Neural progenitor cell (in vitro differentiated cells): ENCODE data around the gene PRIM2. TPM values are rescaled to one million over a fixed set of nuclear protein-coding genes. Genes with fewer than 3 reads are reported as not detected.
"Not testable (repeated sequence)": the region's sequence is repeated elsewhere in the genome, so short reads cannot be mapped to it uniquely, and the experiment has no call there.

ENCODE experiments used
- DNase-seq: peaks from one replicate; pipeline ENCODE4 v3.0.0-alpha.2; 2016; ENCODE audit warnings: low spot score
- H2AFZ ChIP-seq: fragments of 200-600 bp; sonication (generic); replicated peaks from 2 replicates; pipeline ENCODE4 v1.6.1; 2016; ENCODE audit warnings: antibody characterized with exemption
- H3F3A ChIP-seq: fragments of 200-600 bp; sonication (generic); 2 replicates; pipeline ENCODE4 v1.6.1; 2016; ENCODE audit warnings: antibody characterized with exemption, low read depth
- H3K27ac ChIP-seq: fragments of 200-600 bp; sonication (generic); 2 replicates; pipeline ENCODE4 v1.5.1; 2016; ENCODE audit warnings: mild to moderate bottlenecking
- H3K27me3 ChIP-seq: fragments of 200-600 bp; sonication (generic); 2 replicates; pipeline ENCODE4 v1.6.1; 2016; ENCODE audit warnings: mild to moderate bottlenecking, moderate library complexity
- H3K36me3 ChIP-seq: fragments of 200-600 bp; sonication (generic); 2 replicates; pipeline ENCODE4 v1.5.1; 2016
- H3K4me1 ChIP-seq: fragments of 200-600 bp; sonication (generic); 2 replicates; pipeline ENCODE4 v1.6.1; 2016; ENCODE audit warnings: mixed run types
- H3K4me2 ChIP-seq: fragments of 200-600 bp; sonication (generic); 2 replicates; pipeline ENCODE4 v1.6.1; 2016
- H3K4me3 ChIP-seq: fragments of 200-600 bp; sonication (generic); 2 replicates; pipeline ENCODE4 v1.5.1; 2016
- H3K79me2 ChIP-seq: fragments of 200-600 bp; sonication (generic); 2 replicates; pipeline ENCODE4 v1.6.1; 2016; ENCODE audit warnings: low read depth
- H3K9ac ChIP-seq: fragments of 200-600 bp; sonication (generic); 2 replicates; pipeline ENCODE4 v1.6.1; 2016
- H3K9me3 ChIP-seq: fragments of 200-600 bp; sonication (generic); 2 replicates; pipeline ENCODE4 v1.5.1; 2016; ENCODE audit warnings: low read depth
- H4K20me1 ChIP-seq: fragments of 200-600 bp; sonication (generic); 2 replicates; pipeline ENCODE4 v1.6.1; 2016; ENCODE audit warnings: low read depth
- H3K27ac Mint-ChIP-seq: 3 replicates; pipeline ENCODE4 v1.8.0; 2021; ENCODE audit warnings: mixed read lengths
- H3K27me3 Mint-ChIP-seq: 2 replicates; pipeline ENCODE4 v1.8.0; 2022; ENCODE audit warnings: low read depth, mild to moderate bottlenecking, inconsistent platforms, moderate library complexity, mixed read lengths; ENCODE audit not compliant: insufficient read depth
- H3K36me3 Mint-ChIP-seq: 3 replicates; pipeline ENCODE4 v1.8.0; 2021; ENCODE audit warnings: mixed read lengths
- H3K4me1 Mint-ChIP-seq: 3 replicates; pipeline ENCODE4 v1.8.0; 2021; ENCODE audit warnings: mixed read lengths
- H3K4me3 Mint-ChIP-seq: 3 replicates; pipeline ENCODE4 v1.8.0; 2021; ENCODE audit warnings: mild to moderate bottlenecking, moderate library complexity, mixed read lengths
- H3K9me3 Mint-ChIP-seq: 3 replicates; pipeline ENCODE4 v1.8.0; 2020; ENCODE audit warnings: mixed read lengths
- CTCF ChIP-seq: fragments of 200-600 bp; sonication (generic); IDR thresholded peaks from 2 replicates; pipeline ENCODE4 v1.5.1; 2017; ENCODE audit warnings: antibody characterized with exemption, mild to moderate bottlenecking
- EZH2 ChIP-seq: fragments of 200-600 bp; sonication (generic); IDR thresholded peaks from 2 replicates; pipeline ENCODE4 v1.6.1; 2017; ENCODE audit warnings: antibody characterized with exemption, mild to moderate bottlenecking, moderate library complexity
- EZH2phosphoT487 ChIP-seq: fragments of 200-600 bp; sonication (generic); IDR thresholded peaks from 2 replicates; pipeline ENCODE4 v1.6.1; 2017; ENCODE audit warnings: antibody characterized with exemption
- total RNA-seq: library from RNA; depleted of rRNA; stranded (reverse); fragments of >200 nt; gene quantifications from 2 replicates; pipeline ENCODE4 v1.2.3, GENCODE V29; 2015; ENCODE audit warnings: low replicate concordance

The PRIM2 gene
- total RNA-seq, 1 donor from 2014 or later: 81.0 TPM

- Mint-ChIP-seq H3K36me3 (peaks cover 1% of the 10 kb centered on the region), H3K9me3 (no peaks in the 10 kb centered on the region), H3K4me3 (no peak overlapping the region), H3K27ac (no peak overlapping the region), H3K27me3 (no peaks in the 10 kb centered on the region), H3K4me1 (peaks cover 3% of the 10 kb centered on the region)
- Histone ChIP-seq H4K20me1 (peaks cover 7% of the 10 kb centered on the region), H3K4me3 (no peak overlapping the region), H3K9ac (no peak overlapping the region), H3K27me3 (no peaks in the 10 kb centered on the region), H3K4me2 (no peak overlapping the region), H3K36me3 (no peaks in the 10 kb centered on the region), H3K9me3 (no peaks in the 10 kb centered on the region), H2AFZ (no peak overlapping the region), H3K27ac (no peak overlapping the region), H3F3A (no peaks in the 10 kb centered on the region), H3K79me2 (no peaks in the 10 kb centered on the region), H3K4me1 (peaks cover 8% of the 10 kb centered on the region)
- no peak for DNase-seq
- TF ChIP-seq CTCF: no peak
- TF ChIP-seq EZH2: no peak
- TF ChIP-seq EZH2phosphoT487: no peak
These were observed 115.7 kb downstream of the PRIM2 start for GRCh38 chr6:57432919-57433684.

GRCh38 chr6:57433790-57434189 lies 116.4 kb downstream of the PRIM2 start:
- H3K4me3 ChIP-seq, H3K27me3 ChIP-seq, H3K36me3 Mint-ChIP-seq, H3K9me3 ChIP-seq, H3K4me3 Mint-ChIP-seq, H3K4me1 ChIP-seq, H3K79me2 ChIP-seq, H3K9me3 Mint-ChIP-seq, H4K20me1 ChIP-seq, H3F3A ChIP-seq, H3K27ac Mint-ChIP-seq, H3K9ac ChIP-seq, H3K27ac ChIP-seq, H3K36me3 ChIP-seq, H3K4me1 Mint-ChIP-seq, H3K4me2 ChIP-seq, H2AFZ ChIP-seq, DNase-seq, H3K27me3 Mint-ChIP-seq: not testable (repeated sequence)

- Mint-ChIP-seq H3K27ac (no peak overlapping the region), H3K9me3 (no peaks in the 10 kb centered on the region), H3K4me1 (peaks cover 3% of the 10 kb centered on the region), H3K36me3 (peaks cover 1% of the 10 kb centered on the region), H3K27me3 (no peaks in the 10 kb centered on the region), H3K4me3 (no peak overlapping the region)
- H3K4me1 ChIP-seq: peaks cover 8% of the 10 kb centered on the region
- no peaks in the 10 kb centered on the region for H3K9me3 ChIP-seq
- peaks cover 7% of the 10 kb centered on the region for H4K20me1 ChIP-seq
- H3K79me2 ChIP-seq: no peaks in the 10 kb centered on the region
- no peak overlapping the region for H3K9ac ChIP-seq
- no peaks in the 10 kb centered on the region for H3K36me3 ChIP-seq
- H3K4me3 ChIP-seq: no peak overlapping the region
- H2AFZ ChIP-seq: no peak overlapping the region
- DNase-seq: no peak
- H3K27me3 ChIP-seq: no peaks in the 10 kb centered on the region
- no peak for TF ChIP-seq EZH2phosphoT487
- TF ChIP-seq EZH2: no peak
- no peak for TF ChIP-seq CTCF
- H3F3A ChIP-seq: no peaks in the 10 kb centered on the region
- no peak overlapping the region for H3K4me2 ChIP-seq
- H3K27ac ChIP-seq: no peak overlapping the region
These were observed 117.5 kb downstream of the PRIM2 start for GRCh38 chr6:57434944-57435343.

- no peak overlapping the region for H3K27ac Mint-ChIP-seq
- no peaks in the 10 kb centered on the region for H3K36me3 Mint-ChIP-seq
- H3K9ac ChIP-seq: no peak overlapping the region
- peaks cover 3% of the 10 kb centered on the region for H3K4me1 Mint-ChIP-seq
- H3K27me3 ChIP-seq: no peaks in the 10 kb centered on the region
- peaks cover 8% of the 10 kb centered on the region for H3K4me1 ChIP-seq
- no peaks in the 10 kb centered on the region for H3K9me3 ChIP-seq
- H3K27me3 Mint-ChIP-seq: no peaks in the 10 kb centered on the region
- H3K4me3 Mint-ChIP-seq: no peak overlapping the region
- DNase-seq: no peak
- no peak overlapping the region for H2AFZ ChIP-seq
- TF ChIP-seq EZH2: no peak
- no peak for TF ChIP-seq CTCF
- no peak for TF ChIP-seq EZH2phosphoT487
- no peaks in the 10 kb centered on the region for H3K79me2 ChIP-seq
- no peak overlapping the region for H3K4me2 ChIP-seq
- no peak overlapping the region for H3K4me3 ChIP-seq
- no peaks in the 10 kb centered on the region for H3K36me3 ChIP-seq
- no peak overlapping the region for H3K27ac ChIP-seq
- H3F3A ChIP-seq: no peaks in the 10 kb centered on the region
- H4K20me1 ChIP-seq: peaks cover 7% of the 10 kb centered on the region
- no peaks in the 10 kb centered on the region for H3K9me3 Mint-ChIP-seq
These were observed 118.2 kb downstream of the PRIM2 start for GRCh38 chr6:57435475-57436160.

GRCh38 chr6:57440735-57441134 lies 123.3 kb downstream of the PRIM2 start:
- H3K4me1 Mint-ChIP-seq, H3K4me3 ChIP-seq, H3K9me3 ChIP-seq, H3F3A ChIP-seq, H3K27me3 Mint-ChIP-seq, H2AFZ ChIP-seq, H3K27ac ChIP-seq, H3K4me2 ChIP-seq, H3K27ac Mint-ChIP-seq, H3K36me3 ChIP-seq, H3K9me3 Mint-ChIP-seq, H4K20me1 ChIP-seq, H3K4me3 Mint-ChIP-seq, DNase-seq, H3K79me2 ChIP-seq, H3K36me3 Mint-ChIP-seq, H3K27me3 ChIP-seq, H3K9ac ChIP-seq: not testable (repeated sequence)
- H3K4me1 ChIP-seq: peaks cover 14% of the 10 kb centered on the region
